HL-60 (cell line): Measurements from ENCODE around the gene TRAP1.

Experiments used
- CTCF ChIP-seq: IDR thresholded peaks from one replicate; pipeline ENCODE4 v1.5.1; 2011; ENCODE audit warnings: low read length, control low read depth, inconsistent platforms; ENCODE audit not compliant: insufficient read depth
- POLR2AphosphoS5 ChIP-seq: IDR thresholded peaks from 2 replicates; pipeline ENCODE4 v1.6.1; 2012; ENCODE audit warnings: low read depth
- REST ChIP-seq: IDR thresholded peaks from 2 replicates; pipeline ENCODE4 v1.6.1; 2012; ENCODE audit warnings: low read depth; ENCODE audit not compliant: insufficient replicate concordance

- TF ChIP-seq POLR2AphosphoS5 = no peak
- TF ChIP-seq CTCF = no peak
- no peak for TF ChIP-seq REST
Measured at GRCh38 chr16:3661922-3662321, 55.4 kb downstream of the TRAP1 start.
